Muscle layer of colon (tissue), 2 donors: ENCODE results near the gene PKP2.

ENCODE experiments used
- H3K27ac ChIP-seq: one replicate; pipeline ENCODE4 v1.7.0; 2013; ENCODE audit warnings: low read depth, mild to moderate bottlenecking, low read length, moderate library complexity
- H3K27me3 ChIP-seq, 2 donors: one replicate each; pipeline ENCODE4 v1.7.0; 2013; ENCODE audit warnings: low read length in 2 of 2, mild to moderate bottlenecking in 2 of 2; ENCODE audit not compliant: insufficient read depth in 2 of 2, control insufficient read depth in 1 of 2
- H3K36me3 ChIP-seq: one replicate; pipeline ENCODE4 v1.7.0; 2013; ENCODE audit warnings: mild to moderate bottlenecking, low read length; ENCODE audit not compliant: insufficient read depth
- H3K4me1 ChIP-seq: one replicate; pipeline ENCODE4 v1.7.0; 2013; ENCODE audit warnings: mild to moderate bottlenecking, low read length; ENCODE audit not compliant: insufficient read depth
- H3K4me3 ChIP-seq, 2 donors: one replicate each; pipeline ENCODE4 v1.7.0; 2013; ENCODE audit warnings: low read length in 2 of 2, low read depth in 1 of 2, mild to moderate bottlenecking in 1 of 2, moderate library complexity in 1 of 2
- H3K9ac ChIP-seq: one replicate; pipeline ENCODE4 v1.7.0; 2013; ENCODE audit warnings: low read length
- H3K9me3 ChIP-seq: one replicate; pipeline ENCODE4 v1.7.0; 2013; ENCODE audit warnings: mild to moderate bottlenecking, low read length
- donor health status: abdominal sarcoma.
- donor health status: Adenocarcinoma of cecum.

The PKP2 gene

GRCh38 chr12:32801269-32801980 lies 95.2 kb downstream of the PKP2 start:
- H3K4me1 ChIP-seq: no peaks in the 10 kb centered on the region
- H3K27me3 ChIP-seq: no peaks in the 10 kb centered on the region
- H3K9ac ChIP-seq: no peak overlapping the region
- no peaks in the 10 kb centered on the region for H3K36me3 ChIP-seq
- no peak overlapping the region for H3K4me3 ChIP-seq
- no peak overlapping the region for H3K27ac ChIP-seq
- H3K9me3 ChIP-seq: no peaks in the 10 kb centered on the region

DNA sequence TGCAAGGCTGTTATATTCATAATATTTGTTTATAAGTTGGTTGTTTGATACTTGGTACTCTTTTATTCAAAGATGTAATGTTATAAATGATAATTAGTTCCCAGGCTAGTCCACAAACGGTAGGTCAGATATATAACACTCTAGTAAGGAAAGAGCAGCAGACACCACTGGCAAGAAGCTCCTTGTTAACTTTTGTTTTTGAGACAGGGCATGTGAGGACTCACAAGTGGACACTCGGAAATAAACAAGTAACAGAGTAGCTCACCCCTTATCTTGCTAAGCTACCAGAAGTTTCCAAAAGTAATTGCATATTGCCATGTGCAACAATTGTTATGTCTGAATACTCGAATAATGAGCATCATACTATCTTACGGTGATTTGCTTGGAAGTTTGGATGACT lies 102.3 kb downstream of the PKP2 start:
- Histone ChIP-seq H3K27ac (no peak overlapping the region), H3K27me3 (no peaks in the 10 kb centered on the region), H3K4me1 (no peaks in the 10 kb centered on the region), H3K9ac (no peak overlapping the region), H3K4me3 (no peak overlapping the region), H3K36me3 (no peaks in the 10 kb centered on the region), H3K9me3 (no peaks in the 10 kb centered on the region)

GRCh38 chr12:32789916-32790315 lies 106.7 kb downstream of the PKP2 start:
- no peak overlapping the region for H3K9ac ChIP-seq
- H3K4me3 ChIP-seq: no peak overlapping the region
- H3K27ac ChIP-seq: no peak overlapping the region
- H3K36me3 ChIP-seq: no peaks in the 10 kb centered on the region
- no peaks in the 10 kb centered on the region for H3K4me1 ChIP-seq
- H3K9me3 ChIP-seq: no peaks in the 10 kb centered on the region
- no peaks in the 10 kb centered on the region for H3K27me3 ChIP-seq

GRCh38 chr12:32789446-32789845 lies 107.1 kb downstream of the PKP2 start:
- no peaks in the 10 kb centered on the region for H3K36me3 ChIP-seq
- H3K27me3 ChIP-seq: no peaks in the 10 kb centered on the region
- H3K27ac ChIP-seq: no peak overlapping the region
- no peaks in the 10 kb centered on the region for H3K4me1 ChIP-seq
- H3K4me3 ChIP-seq: no peak overlapping the region
- H3K9ac ChIP-seq: no peak overlapping the region
- no peaks in the 10 kb centered on the region for H3K9me3 ChIP-seq

GRCh38 chr12:32788405-32788804 lies 108.2 kb downstream of the PKP2 start:
- Histone ChIP-seq H3K9ac (no peak overlapping the region), H3K36me3 (no peaks in the 10 kb centered on the region), H3K27me3 (no peaks in the 10 kb centered on the region), H3K9me3 (no peaks in the 10 kb centered on the region), H3K27ac (no peak overlapping the region), H3K4me3 (no peak overlapping the region), H3K4me1 (no peaks in the 10 kb centered on the region)

GRCh38 chr12:32785557-32785956 lies 111.0 kb downstream of the PKP2 start:
- Histone ChIP-seq H3K4me3 (no peak overlapping the region), H3K9me3 (no peaks in the 10 kb centered on the region), H3K27me3 (no peaks in the 10 kb centered on the region)

DNA sequence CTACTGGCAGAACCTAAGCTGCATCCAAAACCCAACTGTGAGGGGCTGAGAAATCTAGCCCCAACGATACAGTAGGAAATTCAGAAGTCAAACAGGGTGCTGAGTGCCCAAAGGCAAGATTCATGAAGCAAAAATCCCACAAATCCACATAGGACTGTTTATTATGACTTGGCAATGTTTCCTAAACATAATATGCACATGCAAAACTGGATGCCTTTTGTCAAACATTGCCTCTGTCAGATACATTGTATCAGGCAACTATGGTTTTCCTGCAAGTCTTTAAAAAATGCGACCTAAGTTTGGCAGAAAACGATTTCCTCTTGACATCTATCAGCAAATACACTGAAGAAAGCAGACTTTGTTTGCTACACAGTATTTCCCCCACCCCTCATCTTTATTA lies 113.5 kb downstream of the PKP2 start:
- H3K4me1 ChIP-seq: no peaks in the 10 kb centered on the region
- H3K4me3 ChIP-seq: no peak overlapping the region
- no peak overlapping the region for H3K9ac ChIP-seq
- no peaks in the 10 kb centered on the region for H3K9me3 ChIP-seq
- no peaks in the 10 kb centered on the region for H3K36me3 ChIP-seq
- no peak overlapping the region for H3K27ac ChIP-seq
- H3K27me3 ChIP-seq: no peaks in the 10 kb centered on the region

More at GRCh38 chr12:32785557-32785956, 111.0 kb downstream of the PKP2 start:
- no peak overlapping the region for H3K27ac ChIP-seq
- H3K36me3 ChIP-seq: no peaks in the 10 kb centered on the region
- no peak overlapping the region for H3K9ac ChIP-seq
- no peaks in the 10 kb centered on the region for H3K4me1 ChIP-seq

DNA sequence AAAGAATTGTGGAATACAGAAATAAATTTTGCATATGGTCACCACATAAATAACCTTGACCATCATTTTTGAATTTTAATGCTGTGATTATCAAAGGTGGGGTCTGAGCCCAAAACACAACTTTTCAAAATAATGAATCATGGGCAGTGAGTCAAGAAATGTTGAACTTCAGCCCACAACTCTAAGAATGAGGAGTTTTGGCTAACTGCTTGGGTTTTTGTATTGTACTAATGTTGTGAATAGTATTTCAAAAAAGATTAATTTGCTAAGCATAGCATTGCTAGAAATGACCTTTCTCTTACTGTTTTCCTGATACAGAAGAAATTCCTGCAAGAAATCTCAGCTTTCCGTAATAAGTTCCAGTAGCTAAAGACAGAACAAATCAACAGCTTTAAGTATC lies 116.5 kb downstream of the PKP2 start:
- no peak overlapping the region for H3K9ac ChIP-seq
- H3K9me3 ChIP-seq: no peaks in the 10 kb centered on the region
- no peaks in the 10 kb centered on the region for H3K36me3 ChIP-seq
- H3K27me3 ChIP-seq: no peaks in the 10 kb centered on the region
- H3K4me1 ChIP-seq: no peaks in the 10 kb centered on the region
- H3K27ac ChIP-seq: no peak overlapping the region
- H3K4me3 ChIP-seq: no peak overlapping the region

GRCh38 chr12:32777691-32778175 lies 118.8 kb downstream of the PKP2 start:
- H3K4me3 ChIP-seq: no peak overlapping the region
- H3K9me3 ChIP-seq: no peaks in the 10 kb centered on the region
- no peaks in the 10 kb centered on the region for H3K27me3 ChIP-seq
- no peaks in the 10 kb centered on the region for H3K36me3 ChIP-seq
- no peaks in the 10 kb centered on the region for H3K4me1 ChIP-seq
- no peak overlapping the region for H3K27ac ChIP-seq
- no peak overlapping the region for H3K9ac ChIP-seq

- no peaks in the 10 kb centered on the region for H3K36me3 ChIP-seq
- H3K9ac ChIP-seq: no peak overlapping the region
- no peak overlapping the region for H3K27ac ChIP-seq
- H3K4me3 ChIP-seq: no peak overlapping the region
- no peaks in the 10 kb centered on the region for H3K4me1 ChIP-seq
- H3K9me3 ChIP-seq: no peaks in the 10 kb centered on the region
- H3K27me3 ChIP-seq: no peaks in the 10 kb centered on the region
Measured at GRCh38 chr12:32777159-32777558, 119.4 kb downstream of the PKP2 start.

GRCh38 chr12:32776258-32776657 lies 120.3 kb downstream of the PKP2 start:
- Histone ChIP-seq H3K9ac (no peak overlapping the region), H3K9me3 (no peaks in the 10 kb centered on the region), H3K27ac (no peak overlapping the region), H3K4me3 (no peak overlapping the region), H3K27me3 (no peaks in the 10 kb centered on the region), H3K4me1 (no peaks in the 10 kb centered on the region), H3K36me3 (no peaks in the 10 kb centered on the region)

DNA sequence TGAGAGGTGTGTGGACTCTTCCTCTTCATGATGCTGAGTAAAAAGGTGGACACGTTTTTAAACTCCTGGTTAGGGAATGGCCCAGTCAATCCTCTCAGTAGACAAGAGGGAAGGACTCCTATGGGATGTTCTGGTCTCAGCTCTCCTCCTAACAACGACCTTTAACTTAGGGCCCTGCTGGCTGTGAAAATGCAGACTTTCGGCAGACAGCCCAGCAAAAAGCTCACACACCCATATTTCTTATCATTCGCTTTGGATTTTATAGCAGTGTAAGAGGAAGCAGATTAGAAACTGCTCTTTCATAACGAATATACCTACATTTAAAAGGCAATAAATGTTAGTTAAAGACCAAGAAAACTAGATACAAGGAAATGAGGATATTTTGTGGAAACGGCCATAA lies 122.9 kb downstream of the PKP2 start:
- Histone ChIP-seq H3K27me3 (no peaks in the 10 kb centered on the region), H3K9me3 (no peaks in the 10 kb centered on the region), H3K36me3 (no peaks in the 10 kb centered on the region), H3K4me3 (no peak overlapping the region), H3K9ac (no peak overlapping the region), H3K27ac (no peak overlapping the region), H3K4me1 (no peaks in the 10 kb centered on the region)
